Activated CD8-positive, alpha-beta memory T cell treated with anti-CD3 and anti-CD28 coated beads, Interleukin-2, amount 10 ng/mL, durations not matched to agents 7 days and 5 days (primary cell): Measurements from ENCODE around the gene PDE4D. TPM values are rescaled to one million over a fixed set of nuclear protein-coding genes. Genes with fewer than 3 reads are reported as not detected.
A peak's percentile ranks its signal among the peaks of the same experiment; 100 is the strongest.
"Not testable (repeated sequence)": the region's sequence is repeated elsewhere in the genome, so short reads cannot be mapped to it uniquely, and the experiment has no call there.

Source experiments
- ATAC-seq: fragments of 150-1000 bp; cut with Tn5 transposase; one replicate; pipeline ENCODE4 v1.10.0; 2021; ENCODE audit warnings: moderate library complexity
- CTCF ChIA-PET: fragments of 350-600 bp; sonication (Branson Sonifier 250); formaldehyde crosslinking; loops from one replicate; lab custom pipeline; 2021; ENCODE audit warnings: antibody characterized with exemption; lab: Charles Lee
- DNase-seq: peaks from one replicate; pipeline ENCODE4 v3.0.0-alpha.2; 2020
- H3K27ac Mint-ChIP-seq: one replicate; pipeline ENCODE4 v1.8.0; 2021; ENCODE audit warnings: mild to moderate bottlenecking, mixed read lengths
- H3K27me3 Mint-ChIP-seq: one replicate; pipeline ENCODE4 v1.8.0; 2021; ENCODE audit warnings: mixed read lengths
- H3K36me3 Mint-ChIP-seq: one replicate; pipeline ENCODE4 v1.8.0; 2021; ENCODE audit warnings: mild to moderate bottlenecking, mixed read lengths
- H3K4me1 Mint-ChIP-seq: one replicate; pipeline ENCODE4 v1.8.0; 2021; ENCODE audit warnings: mixed read lengths
- H3K4me3 Mint-ChIP-seq: one replicate; pipeline ENCODE4 v1.8.0; 2021; ENCODE audit warnings: mild to moderate bottlenecking, moderate library complexity, mixed read lengths
- H3K9me3 Mint-ChIP-seq: one replicate; pipeline ENCODE4 v1.8.0; 2022; ENCODE audit warnings: low read depth, mixed read lengths
- total RNA-seq, 2 experiments: library from RNA; stranded (reverse); gene quantifications; one replicate each; pipeline ENCODE4 v1.2.3, GENCODE V29; 2021

Gene PDE4D
- total RNA-seq, 2 experiments from 2014 or later: 59.3 to 66.2 TPM

- H3K27ac Mint-ChIP-seq, H3K4me3 Mint-ChIP-seq, H3K4me1 Mint-ChIP-seq, CTCF ChIA-PET, H3K9me3 Mint-ChIP-seq, ATAC-seq, DNase-seq, H3K36me3 Mint-ChIP-seq: not testable (repeated sequence)
- peaks cover 15% of the 10 kb centered on the region for H3K27me3 Mint-ChIP-seq
These were observed 498.6 kb downstream of the PDE4D start for GRCh38 chr5:59394956-59395355.

- H3K27ac Mint-ChIP-seq: no peak overlapping the region
- ATAC-seq (no peak), DNase-seq (no peak)
- no peaks in the 10 kb centered on the region for H3K36me3 Mint-ChIP-seq
- CTCF ChIA-PET: interaction anchor here (5.6 kb wide), 1 partner anchor 13 kb away, joined by 30 read pairs; no protein-coding TSS in a partner anchor
- H3K4me3 Mint-ChIP-seq: no peak overlapping the region
- no peaks in the 10 kb centered on the region for H3K4me1 Mint-ChIP-seq
- H3K27me3 Mint-ChIP-seq: peaks cover 19% of the 10 kb centered on the region
- no peaks in the 10 kb centered on the region for H3K9me3 Mint-ChIP-seq
These were observed 499.7 kb downstream of the PDE4D start for GRCh38 chr5:59393585-59394420.

- ATAC-seq (no peak), DNase-seq (no peak)
- Mint-ChIP-seq H3K27ac (no peak overlapping the region), H3K4me1 (no peaks in the 10 kb centered on the region), H3K9me3 (no peaks in the 10 kb centered on the region), H3K4me3 (no peak overlapping the region), H3K36me3 (no peaks in the 10 kb centered on the region), H3K27me3 (peaks cover 26% of the 10 kb centered on the region)
- CTCF ChIA-PET: interaction anchor here (1.5 to 5.6 kb wide), 4 partner anchors 11 to 394 kb away, joined by 3 to 30 read pairs (median 8); no protein-coding TSS in a partner anchor
These were observed 501.9 kb downstream of the PDE4D start for GRCh38 chr5:59391576-59391975.

GRCh38 chr5:59390989-59391388 lies 502.5 kb downstream of the PDE4D start:
- CTCF ChIA-PET: interaction anchor here (1.5 to 5.6 kb wide), 5 partner anchors 10 to 408 kb away, joined by 3 to 30 read pairs (median 8); no protein-coding TSS in a partner anchor
- Mint-ChIP-seq H3K4me3 (no peak overlapping the region), H3K9me3 (no peaks in the 10 kb centered on the region), H3K27me3 (peaks cover 30% of the 10 kb centered on the region), H3K4me1 (no peaks in the 10 kb centered on the region), H3K27ac (no peak overlapping the region), H3K36me3 (no peaks in the 10 kb centered on the region)
- ATAC-seq: no peak
- DNase-seq: no peak

- peaks cover 30% of the 10 kb centered on the region for H3K27me3 Mint-ChIP-seq
- no peaks in the 10 kb centered on the region for H3K4me1 Mint-ChIP-seq
- H3K27ac Mint-ChIP-seq: no peak overlapping the region
- CTCF ChIA-PET: interaction anchor here (1.4 to 5.6 kb wide), 7 partner anchors 9 to 409 kb away, joined by 3 to 30 read pairs (median 7); no protein-coding TSS in a partner anchor
- no peaks in the 10 kb centered on the region for H3K9me3 Mint-ChIP-seq
- H3K4me3 Mint-ChIP-seq: no peak overlapping the region
- no peaks in the 10 kb centered on the region for H3K36me3 Mint-ChIP-seq
- ATAC-seq (no peak), DNase-seq (no peak)
These were observed 503.4 kb downstream of the PDE4D start for GRCh38 chr5:59390074-59390659.

- H3K9me3 Mint-ChIP-seq: no peaks in the 10 kb centered on the region
- no peaks in the 10 kb centered on the region for H3K36me3 Mint-ChIP-seq
- ATAC-seq (no peak), DNase-seq (no peak)
- H3K27me3 Mint-ChIP-seq: peaks cover 26% of the 10 kb centered on the region
- no peaks in the 10 kb centered on the region for H3K4me1 Mint-ChIP-seq
- H3K4me3 Mint-ChIP-seq: no peak overlapping the region
- no peak overlapping the region for H3K27ac Mint-ChIP-seq
- CTCF ChIA-PET: interaction anchor here (1.1 to 4.5 kb wide), 4 partner anchors 199 to 412 kb away, joined by 4 to 22 read pairs (median 10); no protein-coding TSS in a partner anchor
These were observed 506.4 kb downstream of the PDE4D start for GRCh38 chr5:59387127-59387526.

GRCh38 chr5:59385700-59386099 lies 507.8 kb downstream of the PDE4D start:
- Mint-ChIP-seq H3K4me3 (no peak overlapping the region), H3K27me3 (peaks cover 29% of the 10 kb centered on the region), H3K27ac (no peak overlapping the region), H3K36me3 (no peaks in the 10 kb centered on the region), H3K4me1 (no peaks in the 10 kb centered on the region), H3K9me3 (no peaks in the 10 kb centered on the region)
- ATAC-seq: no peak
- no peak for DNase-seq
- CTCF ChIA-PET: no interaction called here

GRCh38 chr5:59380350-59380951 lies 513.1 kb downstream of the PDE4D start:
- CTCF ChIA-PET: interaction anchor here (0.6 to 2.7 kb wide), 31 partner anchors 9 to 494 kb away, joined by 3 to 52 read pairs (median 4); no protein-coding TSS in a partner anchor
- DNase-seq: peak; percentile 73
- Mint-ChIP-seq H3K27me3 (peaks cover 19% of the 10 kb centered on the region), H3K9me3 (no peaks in the 10 kb centered on the region), H3K27ac (peak overlapping the region; percentile 16), H3K4me1 (peaks cover 5% of the 10 kb centered on the region), H3K36me3 (peaks cover 3% of the 10 kb centered on the region), H3K4me3 (no peak overlapping the region)
- ATAC-seq: peak; percentile 96

- not testable (repeated sequence) for H3K9me3 Mint-ChIP-seq, ATAC-seq, H3K27ac Mint-ChIP-seq, DNase-seq, H3K4me3 Mint-ChIP-seq
- H3K36me3 Mint-ChIP-seq: peaks cover 18% of the 10 kb centered on the region
- CTCF ChIA-PET: interaction anchor here (5.2 kb wide), 1 partner anchor 186 kb away, joined by 32 read pairs; no protein-coding TSS in a partner anchor
- H3K27me3 Mint-ChIP-seq: peaks cover 28% of the 10 kb centered on the region
- H3K4me1 Mint-ChIP-seq: peaks cover 11% of the 10 kb centered on the region
These were observed 519.5 kb downstream of the PDE4D start for GRCh38 chr5:59374036-59374435.

GRCh38 chr5:59371525-59372127 lies 521.9 kb downstream of the PDE4D start:
- CTCF ChIA-PET: interaction anchor here (0.9 to 2.9 kb wide), 4 partner anchors 9 to 485 kb away, joined by 3 to 15 read pairs (median 8); no protein-coding TSS in a partner anchor
- H3K4me1 Mint-ChIP-seq: peaks cover 13% of the 10 kb centered on the region
- peaks cover 8% of the 10 kb centered on the region for H3K9me3 Mint-ChIP-seq
- no peak overlapping the region for H3K27ac Mint-ChIP-seq
- DNase-seq (no peak), ATAC-seq (peak; percentile 79)
- peaks cover 36% of the 10 kb centered on the region for H3K27me3 Mint-ChIP-seq
- no peak overlapping the region for H3K4me3 Mint-ChIP-seq
- peaks cover 18% of the 10 kb centered on the region for H3K36me3 Mint-ChIP-seq

GRCh38 chr5:59368951-59369350 lies 524.6 kb downstream of the PDE4D start:
- Mint-ChIP-seq H3K4me1 (peaks cover 13% of the 10 kb centered on the region), H3K9me3 (peaks cover 3% of the 10 kb centered on the region), H3K4me3 (no peak overlapping the region), H3K36me3 (peaks cover 8% of the 10 kb centered on the region), H3K27me3 (peaks cover 27% of the 10 kb centered on the region), H3K27ac (no peak overlapping the region)
- CTCF ChIA-PET: interaction anchor here (0.6 to 6.0 kb wide), 4 partner anchors 14 to 482 kb away, joined by 3 to 47 read pairs (median 8); no protein-coding TSS in a partner anchor
- ATAC-seq (no peak), DNase-seq (no peak)

- CTCF ChIA-PET: interaction anchor here (0.7 to 6.0 kb wide), 14 partner anchors 9 to 492 kb away, joined by 3 to 47 read pairs (median 5); no protein-coding TSS in a partner anchor
- DNase-seq: peak; percentile 62
- Mint-ChIP-seq H3K9me3 (no peaks in the 10 kb centered on the region), H3K4me1 (peaks cover 13% of the 10 kb centered on the region), H3K27me3 (peaks cover 36% of the 10 kb centered on the region), H3K4me3 (no peak overlapping the region), H3K36me3 (peaks cover 3% of the 10 kb centered on the region), H3K27ac (no peak overlapping the region)
- no peak for ATAC-seq
These were observed 525.6 kb downstream of the PDE4D start for GRCh38 chr5:59367791-59368394.
